OCI-LY3 (cell line): ENCODE results near the gene MX1.

Experiments used
- EZH2phosphoT487 ChIP-seq: fragments of 200-600 bp; shearing (Covaris generic); IDR thresholded peaks from 2 replicates; pipeline ENCODE4 v1.6.1; 2018; ENCODE audit warnings: antibody characterized with exemption, mixed run types, low read depth
- TF ChIP-seq, protein P1 (sequence below): fragments of 200-600, 300-600 bp; sonication (generic); IDR thresholded peaks from 2 replicates; pipeline ENCODE4 v1.5.1; 2014; ENCODE audit warnings: antibody characterized with exemption, low read length, low read depth

DNA sequence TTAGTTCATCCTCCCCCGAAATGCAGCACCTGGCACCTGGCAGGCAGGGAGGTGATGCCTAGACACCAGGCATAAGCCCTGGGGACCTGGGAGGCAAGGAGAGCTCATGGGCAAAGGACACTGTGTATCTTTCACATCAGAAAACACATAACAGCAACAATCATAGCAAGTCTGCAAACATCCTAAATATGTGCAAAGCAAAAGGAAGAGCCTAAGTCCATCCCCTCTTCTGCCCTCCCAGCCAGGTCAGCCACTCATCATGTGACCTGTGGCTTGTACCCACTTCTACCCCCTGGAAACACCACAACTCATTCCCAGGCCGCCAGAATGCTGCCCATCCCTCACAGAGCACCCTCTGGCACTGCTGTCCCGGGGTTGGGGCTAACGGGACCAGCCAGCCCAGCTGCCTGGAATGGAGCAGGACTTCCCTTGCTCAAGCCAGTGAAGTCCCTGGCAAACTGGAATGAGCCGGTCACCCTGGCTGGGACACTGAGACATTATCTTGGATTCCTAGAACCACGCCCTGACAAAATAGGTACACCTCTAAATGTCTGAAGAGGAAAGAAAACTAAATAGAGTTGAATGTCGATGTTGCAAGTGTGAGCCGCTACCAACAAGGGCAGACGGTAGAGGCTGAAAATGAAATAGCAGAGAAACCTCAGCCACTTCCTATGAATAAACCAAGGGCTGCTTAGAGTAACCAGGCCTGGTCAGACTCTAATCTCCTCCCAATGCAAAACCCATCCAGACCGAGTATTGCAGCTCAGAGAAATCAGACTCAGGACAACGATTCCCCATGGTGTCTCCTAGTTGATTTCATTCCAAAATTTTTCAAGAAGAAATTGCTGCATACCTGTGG lies 52.5 kb downstream of the MX1 start:
- TF ChIP-seq, protein P1, sequence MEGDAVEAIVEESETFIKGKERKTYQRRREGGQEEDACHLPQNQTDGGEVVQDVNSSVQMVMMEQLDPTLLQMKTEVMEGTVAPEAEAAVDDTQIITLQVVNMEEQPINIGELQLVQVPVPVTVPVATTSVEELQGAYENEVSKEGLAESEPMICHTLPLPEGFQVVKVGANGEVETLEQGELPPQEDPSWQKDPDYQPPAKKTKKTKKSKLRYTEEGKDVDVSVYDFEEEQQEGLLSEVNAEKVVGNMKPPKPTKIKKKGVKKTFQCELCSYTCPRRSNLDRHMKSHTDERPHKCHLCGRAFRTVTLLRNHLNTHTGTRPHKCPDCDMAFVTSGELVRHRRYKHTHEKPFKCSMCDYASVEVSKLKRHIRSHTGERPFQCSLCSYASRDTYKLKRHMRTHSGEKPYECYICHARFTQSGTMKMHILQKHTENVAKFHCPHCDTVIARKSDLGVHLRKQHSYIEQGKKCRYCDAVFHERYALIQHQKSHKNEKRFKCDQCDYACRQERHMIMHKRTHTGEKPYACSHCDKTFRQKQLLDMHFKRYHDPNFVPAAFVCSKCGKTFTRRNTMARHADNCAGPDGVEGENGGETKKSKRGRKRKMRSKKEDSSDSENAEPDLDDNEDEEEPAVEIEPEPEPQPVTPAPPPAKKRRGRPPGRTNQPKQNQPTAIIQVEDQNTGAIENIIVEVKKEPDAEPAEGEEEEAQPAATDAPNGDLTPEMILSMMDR, result no peak
- TF ChIP-seq EZH2phosphoT487, result no peak
